Activated effector memory CD4-positive, alpha-beta T cell treated with Interleukin-2 at 50 U/mL for 16 hours (primary cell): Measurements from ENCODE around the gene REEP3.
"Not testable (repeated sequence)": the region's sequence is repeated elsewhere in the genome, so short reads cannot be mapped to it uniquely, and the experiment has no call there.

Experiments
- DNase-seq: peaks from one replicate; pipeline ENCODE4 v3.0.0-alpha.2; 2020

The REEP3 gene

GRCh38 chr10:63520500-63521415, at the start of gene REEP3:
TSS of gene REEP3 (plus strand) at chr10:63521401. CDS start at chr10:63521546, 145 bp downstream.
- peak; percentile 43 for DNase-seq

GRCh38 chr10:63474488-63474887, 46.7 kb upstream of the REEP3 start:
- DNase-seq = no peak

GRCh38 chr10:63477927-63478326, 43.3 kb upstream of the REEP3 start:
- no peak for DNase-seq

GRCh38 chr10:63478564-63478963, 42.6 kb upstream of the REEP3 start:
- DNase-seq = no peak

- no peak for DNase-seq
These were observed 41.0 kb upstream of the REEP3 start for GRCh38 chr10:63480237-63480636.

GRCh38 chr10:63481815-63482421, 39.3 kb upstream of the REEP3 start:
- no peak for DNase-seq

- DNase-seq = no peak
These were observed 37.2 kb upstream of the REEP3 start for GRCh38 chr10:63483983-63484382.

GRCh38 chr10:63487990-63488389, 33.2 kb upstream of the REEP3 start:
- DNase-seq = no peak

GRCh38 chr10:63489838-63490237, 31.4 kb upstream of the REEP3 start:
- no peak for DNase-seq

GRCh38 chr10:63491588-63492316, 29.4 kb upstream of the REEP3 start:
- DNase-seq = no peak

- DNase-seq = not testable (repeated sequence)
These were observed 28.9 kb upstream of the REEP3 start for GRCh38 chr10:63492317-63492690.

- no peak for DNase-seq
These were observed 28.2 kb upstream of the REEP3 start for GRCh38 chr10:63493004-63493403.

- no peak for DNase-seq
These were observed 26.2 kb upstream of the REEP3 start for GRCh38 chr10:63494951-63495350.

GRCh38 chr10:63496561-63496960, 24.6 kb upstream of the REEP3 start:
- no peak for DNase-seq

- no peak for DNase-seq
These were observed 23.9 kb upstream of the REEP3 start for GRCh38 chr10:63497321-63497720.

GRCh38 chr10:63498665-63499064, 22.5 kb upstream of the REEP3 start:
- no peak for DNase-seq

- not testable (repeated sequence) for DNase-seq
These were observed 20.6 kb upstream of the REEP3 start for GRCh38 chr10:63500551-63500950.

GRCh38 chr10:63501954-63502353, 19.2 kb upstream of the REEP3 start:
- no peak for DNase-seq

GRCh38 chr10:63502832-63503231, 18.4 kb upstream of the REEP3 start:
- DNase-seq = no peak

GRCh38 chr10:63503395-63503794, 17.8 kb upstream of the REEP3 start:
- DNase-seq = no peak

- no peak for DNase-seq
These were observed 16.9 kb upstream of the REEP3 start for GRCh38 chr10:63504145-63504881.

GRCh38 chr10:63505562-63505961, 15.6 kb upstream of the REEP3 start:
- DNase-seq = no peak

GRCh38 chr10:63506554-63506953, 14.6 kb upstream of the REEP3 start:
- no peak for DNase-seq
